IMR-90 (cell line): ENCODE results near the gene C1QTNF12. TPM values are rescaled to one million over a fixed set of nuclear protein-coding genes. Genes with fewer than 3 reads are reported as not detected.

Source experiments
- ATAC-seq: fragments of 200-7000 bp; cut with Tn5 transposase; 2 replicates; pipeline ENCODE4 v1.9.1; 2020; ENCODE audit warnings: low read depth, mild to moderate bottlenecking, moderate library complexity
- BruUV-seq: library from RNA; stranded (reverse); fragments of 400-500 nt; replicated peaks from 2 replicates; lab custom pipeline; 2021; lab: Mats Ljungman, UMichigan
- CTCF ChIA-PET: fragments of 300-600 bp; formaldehyde crosslinking; extraction: SDS; loops from one replicate; lab custom pipeline; 2021; ENCODE audit warnings: antibody characterized with exemption; lab: Yijun Ruan, JAX
- POLR2A ChIA-PET: fragments of 300-600 bp; sonication (Branson Sonifier 250); formaldehyde crosslinking; loops from one replicate; lab custom pipeline; 2022; ENCODE audit warnings: antibody characterized with exemption; ENCODE audit not compliant: unreplicated experiment; lab: Charles Lee
- DNase-seq: peaks from one replicate; pipeline ENCODE4 v3.0.0; 2013
- H2AFZ ChIP-seq: replicated peaks from 2 replicates; pipeline ENCODE3; 2013; ENCODE audit warnings: low read length, mild to moderate bottlenecking; ENCODE audit not compliant: poor library complexity
- H2AK5ac ChIP-seq: 2 replicates; pipeline ENCODE4 v1.6.1; 2013; ENCODE audit warnings: low read depth, low read length, inconsistent platforms
- H2AK9ac ChIP-seq: replicated peaks from 2 replicates; pipeline ENCODE3; 2013; ENCODE audit warnings: mild to moderate bottlenecking, low read depth, low read length, moderate library complexity; ENCODE audit not compliant: poor library complexity
- H2BK120ac ChIP-seq: 2 replicates; pipeline ENCODE4 v1.6.1; 2013; ENCODE audit warnings: low read depth, low read length, inconsistent platforms
- H2BK15ac ChIP-seq: 3 replicates; pipeline ENCODE4 v1.6.1; 2013; ENCODE audit warnings: low read depth, low read length, inconsistent platforms
- H2BK20ac ChIP-seq: 2 replicates; pipeline ENCODE4 v1.6.1; 2013; ENCODE audit warnings: low read depth, mild to moderate bottlenecking, inconsistent platforms, low read length, moderate library complexity
- H2BK5ac ChIP-seq: 2 replicates; pipeline ENCODE4 v1.6.1; 2013; ENCODE audit warnings: mild to moderate bottlenecking, low read depth, low read length, inconsistent platforms; ENCODE audit not compliant: poor library complexity, severe bottlenecking
- H3K14ac ChIP-seq: replicated peaks from 2 replicates; pipeline ENCODE4 v1.6.1; 2013; ENCODE audit warnings: low read depth, low read length, inconsistent platforms
- H3K18ac ChIP-seq: 2 replicates; pipeline ENCODE4 v1.6.1; 2013; ENCODE audit warnings: low read depth, low read length, control low read depth
- H3K23ac ChIP-seq: 2 replicates; pipeline ENCODE4 v1.6.1; 2013; ENCODE audit warnings: low read depth, low read length, inconsistent platforms
- H3K27ac ChIP-seq: 2 replicates; pipeline ENCODE4 v1.5.1; 2013; ENCODE audit warnings: mild to moderate bottlenecking, control low read depth, low read length; ENCODE audit not compliant: insufficient read depth
- H3K27me3 ChIP-seq: 2 replicates; pipeline ENCODE4 v1.6.1; 2013; ENCODE audit warnings: low read length; ENCODE audit not compliant: control insufficient read depth, insufficient read depth
- H3K36me3 ChIP-seq: 2 replicates; pipeline ENCODE4 v1.6.1; 2013; ENCODE audit warnings: low read length, mixed read lengths; ENCODE audit not compliant: control insufficient read depth, insufficient read depth
- H3K4ac ChIP-seq: 2 replicates; pipeline ENCODE4 v1.6.1; 2013; ENCODE audit warnings: low read depth, low read length, inconsistent platforms
- H3K4me1 ChIP-seq: 2 replicates; pipeline ENCODE4 v1.6.1; 2013; ENCODE audit warnings: low read length, mixed read lengths; ENCODE audit not compliant: control insufficient read depth, insufficient read depth
- H3K4me2 ChIP-seq: 2 replicates; pipeline ENCODE4 v1.6.1; 2013; ENCODE audit warnings: low read depth, mild to moderate bottlenecking, control low read depth, low read length, moderate library complexity
- H3K4me3 ChIP-seq: 2 replicates; pipeline ENCODE4 v1.5.1; 2013; ENCODE audit warnings: low read depth, mild to moderate bottlenecking, control low read depth, low read length, moderate library complexity; ENCODE audit not compliant: insufficient read depth
- H3K56ac ChIP-seq: 2 replicates; pipeline ENCODE4 v1.6.1; 2013; ENCODE audit warnings: low read length, inconsistent platforms; ENCODE audit not compliant: insufficient read depth; ENCODE audit errors: extremely low read depth
- H3K79me1 ChIP-seq, 2 experiments: 2 replicates each; pipeline ENCODE4 v1.6.1; 2013; ENCODE audit warnings: low read length in 2 of 2, inconsistent platforms in 1 of 2, low read depth in 1 of 2
- H3K9ac ChIP-seq: 2 replicates; pipeline ENCODE4 v1.6.1; 2013; ENCODE audit warnings: low read depth, low read length, control low read depth
- H3K9me1 ChIP-seq: 2 replicates; pipeline ENCODE4 v1.6.1; 2013; ENCODE audit warnings: low read length, inconsistent platforms; ENCODE audit not compliant: insufficient read depth
- H3K9me3 ChIP-seq: 2 replicates; pipeline ENCODE4 v1.6.1; 2013; ENCODE audit warnings: low read length; ENCODE audit not compliant: control insufficient read depth, insufficient read depth
- H4K20me1 ChIP-seq: 2 replicates; pipeline ENCODE4 v1.6.1; 2013; ENCODE audit warnings: low read length, inconsistent platforms; ENCODE audit not compliant: insufficient read depth
- H4K5ac ChIP-seq: 2 replicates; pipeline ENCODE4 v1.6.1; 2013; ENCODE audit warnings: mild to moderate bottlenecking, low read depth, low read length, control low read depth
- H4K8ac ChIP-seq, 2 experiments: 2 replicates each; pipeline ENCODE4 v1.6.1; 2013; ENCODE audit warnings: low read depth in 2 of 2, low read length in 2 of 2, control low read depth in 1 of 2, inconsistent platforms in 1 of 2
- H4K91ac ChIP-seq: 2 replicates; pipeline ENCODE4 v1.6.1; 2013; ENCODE audit warnings: low read depth, low read length, inconsistent platforms; ENCODE audit not compliant: insufficient read depth
- BHLHE40 ChIP-seq: fragments of 150-350 bp; IDR thresholded peaks from 2 replicates; pipeline ENCODE4 v1.6.1; 2016; ENCODE audit warnings: mild to moderate bottlenecking, low read depth, low read length
- CEBPB ChIP-seq: IDR thresholded peaks from 2 replicates; pipeline ENCODE4 v1.6.1; 2012; ENCODE audit warnings: low read depth, low read length, improper control_type of control experiment
- CHD1 ChIP-seq: IDR thresholded peaks from 2 replicates; pipeline ENCODE4 v1.6.1; 2012; ENCODE audit warnings: low read depth, low read length, improper control_type of control experiment
- FOS ChIP-seq: fragments of 150-350 bp; IDR thresholded peaks from 2 replicates; pipeline ENCODE4 v1.6.1; 2016; ENCODE audit warnings: low read depth, low read length
- MAFK ChIP-seq: IDR thresholded peaks from 2 replicates; pipeline ENCODE4 v1.6.1; 2012; ENCODE audit warnings: low read depth, low read length, improper control_type of control experiment
- MXI1 ChIP-seq: IDR thresholded peaks from 2 replicates; pipeline ENCODE4 v1.6.1; 2012; ENCODE audit warnings: low read depth, mild to moderate bottlenecking, low read length, moderate library complexity, borderline replicate concordance
- NFE2L2 ChIP-seq: fragments of 150-350 bp; IDR thresholded peaks from 2 replicates; pipeline ENCODE4 v1.6.1; 2016; ENCODE audit warnings: low read depth, mild to moderate bottlenecking, low read length
- POLR2A ChIP-seq: IDR thresholded peaks from 2 replicates; pipeline ENCODE4 v1.6.1; 2012; ENCODE audit warnings: mild to moderate bottlenecking, low read depth, low read length
- RAD21 ChIP-seq: IDR thresholded peaks from 2 replicates; pipeline ENCODE4 v1.6.1; 2012; ENCODE audit warnings: low read length, improper control_type of control experiment
- RCOR1 ChIP-seq: IDR thresholded peaks from 2 replicates; pipeline ENCODE4 v1.6.1; 2012; ENCODE audit warnings: mild to moderate bottlenecking, low read length, improper control_type of control experiment; ENCODE audit not compliant: insufficient replicate concordance
- RFX5 ChIP-seq: IDR thresholded peaks from 2 replicates; pipeline ENCODE4 v1.8.0; 2012; ENCODE audit warnings: low read depth, mild to moderate bottlenecking, low read length, moderate library complexity
- SMC3 ChIP-seq: fragments of 150-350 bp; IDR thresholded peaks from 2 replicates; pipeline ENCODE4 v1.6.1; 2016; ENCODE audit warnings: low read depth, mild to moderate bottlenecking, antibody characterized with exemption, low read length, moderate library complexity
- WGBS, 2 experiments: methylation state at CpG; one replicate each; pipeline versions ENCODE4 v1.1.5 to v1.1.7; 2013; ENCODE audit warnings: missing lambda C conversion rate in 2 of 2; ENCODE audit not compliant: insufficient read length in 1 of 2; ENCODE audit errors: extremely low coverage in 2 of 2; 5-methylcytosine and 5-hydroxymethylcytosine counted together
- dilution Hi-C: fragments of 300-500 bp; cut with HindIII; formaldehyde crosslinking; loops from one replicate; pipeline ENCODE4 v1.14.3; 2018; ENCODE audit warnings: low sequenced_read_pairs; ENCODE audit not compliant: unreplicated experiment
- in situ Hi-C: fragments of 300-500 bp; cut with MboI; formaldehyde crosslinking; loops from 3 replicates; pipeline ENCODE4 v1.14.3; 2019; ENCODE audit warnings: low sequenced_read_pairs, inconsistent platforms, mixed read lengths
- intact Hi-C: fragments of 100-400 bp; cut with micrococcal nuclease; formaldehyde crosslinking; loops from 2 replicates; pipeline ENCODE4 v1.10.0; 2022
- polyA plus RNA-seq, 3 experiments: library from polyadenylated mRNA; depleted of rRNA; stranded (reverse); fragments of >200 nt; gene quantifications; 2 replicates each; pipeline ENCODE4 v1.2.3, GENCODE V29; 2012; ENCODE audit warnings: low replicate concordance in 1 of 3
- total RNA-seq: library from RNA; depleted of rRNA; stranded (reverse); fragments of >200 nt; gene quantifications from 2 replicates; pipeline ENCODE4 v1.2.3, GENCODE V29; 2012
- TF ChIP-seq, protein P1 (sequence below): conservative IDR thresholded peaks from 2 replicates; pipeline ENCODE4 v1.5.1; 2012; ENCODE audit warnings: mild to moderate bottlenecking, low read depth, low read length, improper control_type of control experiment
- TF ChIP-seq, protein P2 (sequence below): fragments of 150-350 bp; IDR thresholded peaks from 2 replicates; pipeline ENCODE4 v1.6.1; 2016; ENCODE audit warnings: low read depth, mild to moderate bottlenecking, low read length, moderate library complexity, borderline replicate concordance
- TF ChIP-seq, protein P3 (sequence below): fragments of 150-350 bp; IDR thresholded peaks from 2 replicates; pipeline ENCODE4 v1.6.1; 2017; ENCODE audit warnings: mild to moderate bottlenecking, antibody characterized with exemption, low read length, low read depth

C1QTNF12 gene
- total and polyA plus RNA-seq, 2 of the 4 experiments (the other 2 are of a cell fraction) = 0.36 to 1.1 TPM

DNA sequence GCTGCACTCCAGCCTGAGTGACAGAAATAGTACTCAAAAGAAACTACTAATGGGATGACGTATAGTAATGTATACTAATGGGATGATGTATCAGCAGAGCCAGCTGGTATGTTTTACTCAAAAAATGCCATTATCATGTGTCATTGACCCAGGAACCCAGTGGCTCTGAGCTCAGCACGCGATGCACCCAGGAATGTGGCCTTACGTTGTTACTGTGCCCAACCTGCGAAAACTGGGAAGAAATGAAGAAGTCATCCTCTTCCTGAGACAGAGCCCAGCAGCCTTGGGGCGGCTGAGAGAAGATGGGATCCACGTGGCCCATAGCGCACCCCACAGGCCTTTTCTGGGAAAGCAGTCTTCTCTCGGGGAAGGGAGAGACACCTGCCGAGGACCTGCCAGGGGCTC is 18.3 kb upstream of the C1QTNF12 start:
- peak overlapping the region; percentile 66 to 92 for H4K8ac ChIP-seq
- H2AK5ac ChIP-seq = peak overlapping the region; percentile 99
- no peaks in the 10 kb centered on the region for H3K27me3 ChIP-seq
- peaks cover 26% of the 10 kb centered on the region for H3K9me1 ChIP-seq
- no TSS peak for BruUV-seq
- peak overlapping the region; percentile 97 for H2BK120ac ChIP-seq
- dilution Hi-C loops (no loop called here), intact Hi-C loops (loop anchor here (1.0 kb wide), 1 partner anchor 8 kb away; the partner anchor contains the start of gene UBE2J2), in situ Hi-C loops (no loop called here)
- H3K36me3 ChIP-seq = peaks cover 54% of the 10 kb centered on the region
- DNase-seq = peak; percentile 100
- peak overlapping the region; percentile 68; the same call in 2 of the 3 replicates for H2BK15ac ChIP-seq
- H3K4me3 ChIP-seq = no peak overlapping the region
- peak overlapping the region; percentile 96 for H3K27ac ChIP-seq
- H4K5ac ChIP-seq = peak overlapping the region; percentile 82
- peak; percentile 85 for ATAC-seq
- H3K9me3 ChIP-seq = no peaks in the 10 kb centered on the region
- peak overlapping the region; percentile 98 for H3K4ac ChIP-seq
- CTCF ChIA-PET = interaction anchor here (0.9 to 1.4 kb wide), 3 partner anchors 15 to 143 kb away, joined by 3 to 6 read pairs (median 4); no protein-coding TSS in a partner anchor
- peak overlapping the region; percentile 64 for H3K9ac ChIP-seq
- H3K14ac ChIP-seq = peak overlapping the region; percentile 97
- POLR2A ChIA-PET = interaction anchor here (0.9 kb wide), 1 partner anchor 8 kb away, joined by 5 read pairs; the partner anchor contains the start of gene UBE2J2
- peaks cover 33% of the 10 kb centered on the region for H3K4me1 ChIP-seq
- peak overlapping the region; percentile 75 for H3K18ac ChIP-seq
- peaks cover 24 to 57% of the 10 kb centered on the region in 2 experiments for H3K79me1 ChIP-seq
- H2AK9ac ChIP-seq = peak overlapping the region; percentile 95
- 0% methylated on average over 1 of the region's 10 CpGs; no CpG with 5 or more reads in 1 of the 2 experiments for whole genome bisulfite sequencing, 2 experiments
- peak overlapping the region; percentile 94 for H3K23ac ChIP-seq
- peak overlapping the region; percentile 93 for H2BK20ac ChIP-seq
- H2AFZ ChIP-seq = peak overlapping the region; percentile 4
- peak overlapping the region; percentile 49 for H3K4me2 ChIP-seq
- peak overlapping the region; percentile 100 for H2BK5ac ChIP-seq
- H4K20me1 ChIP-seq = peaks cover 5% of the 10 kb centered on the region; the same call in 1 of the 2 replicates
- H4K91ac ChIP-seq = peak overlapping the region; percentile 99
- H3K56ac ChIP-seq = peak overlapping the region; percentile 96
- TF ChIP-seq MXI1 (peak; percentile 62; the same call in 1 of the 2 replicates), RCOR1 (peak; percentile 98), MAFK (peak; percentile 44), BHLHE40 (peak; percentile 96), FOS (peak; percentile 98), SMC3 (peak; percentile 37), RFX5 (no peak), CEBPB (peak; percentile 17; the same call in 1 of the 2 replicates), POLR2A (no peak; the same call in 1 of the 2 replicates), CHD1 (no peak), NFE2L2 (peak; percentile 59; the same call in 1 of the 2 replicates), RAD21 (peak; percentile 70)
- TF ChIP-seq, protein P1, sequence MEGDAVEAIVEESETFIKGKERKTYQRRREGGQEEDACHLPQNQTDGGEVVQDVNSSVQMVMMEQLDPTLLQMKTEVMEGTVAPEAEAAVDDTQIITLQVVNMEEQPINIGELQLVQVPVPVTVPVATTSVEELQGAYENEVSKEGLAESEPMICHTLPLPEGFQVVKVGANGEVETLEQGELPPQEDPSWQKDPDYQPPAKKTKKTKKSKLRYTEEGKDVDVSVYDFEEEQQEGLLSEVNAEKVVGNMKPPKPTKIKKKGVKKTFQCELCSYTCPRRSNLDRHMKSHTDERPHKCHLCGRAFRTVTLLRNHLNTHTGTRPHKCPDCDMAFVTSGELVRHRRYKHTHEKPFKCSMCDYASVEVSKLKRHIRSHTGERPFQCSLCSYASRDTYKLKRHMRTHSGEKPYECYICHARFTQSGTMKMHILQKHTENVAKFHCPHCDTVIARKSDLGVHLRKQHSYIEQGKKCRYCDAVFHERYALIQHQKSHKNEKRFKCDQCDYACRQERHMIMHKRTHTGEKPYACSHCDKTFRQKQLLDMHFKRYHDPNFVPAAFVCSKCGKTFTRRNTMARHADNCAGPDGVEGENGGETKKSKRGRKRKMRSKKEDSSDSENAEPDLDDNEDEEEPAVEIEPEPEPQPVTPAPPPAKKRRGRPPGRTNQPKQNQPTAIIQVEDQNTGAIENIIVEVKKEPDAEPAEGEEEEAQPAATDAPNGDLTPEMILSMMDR = peak; percentile 72
- TF ChIP-seq, protein P2, sequence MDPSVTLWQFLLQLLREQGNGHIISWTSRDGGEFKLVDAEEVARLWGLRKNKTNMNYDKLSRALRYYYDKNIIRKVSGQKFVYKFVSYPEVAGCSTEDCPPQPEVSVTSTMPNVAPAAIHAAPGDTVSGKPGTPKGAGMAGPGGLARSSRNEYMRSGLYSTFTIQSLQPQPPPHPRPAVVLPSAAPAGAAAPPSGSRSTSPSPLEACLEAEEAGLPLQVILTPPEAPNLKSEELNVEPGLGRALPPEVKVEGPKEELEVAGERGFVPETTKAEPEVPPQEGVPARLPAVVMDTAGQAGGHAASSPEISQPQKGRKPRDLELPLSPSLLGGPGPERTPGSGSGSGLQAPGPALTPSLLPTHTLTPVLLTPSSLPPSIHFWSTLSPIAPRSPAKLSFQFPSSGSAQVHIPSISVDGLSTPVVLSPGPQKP = no peak
- TF ChIP-seq, protein P3, sequence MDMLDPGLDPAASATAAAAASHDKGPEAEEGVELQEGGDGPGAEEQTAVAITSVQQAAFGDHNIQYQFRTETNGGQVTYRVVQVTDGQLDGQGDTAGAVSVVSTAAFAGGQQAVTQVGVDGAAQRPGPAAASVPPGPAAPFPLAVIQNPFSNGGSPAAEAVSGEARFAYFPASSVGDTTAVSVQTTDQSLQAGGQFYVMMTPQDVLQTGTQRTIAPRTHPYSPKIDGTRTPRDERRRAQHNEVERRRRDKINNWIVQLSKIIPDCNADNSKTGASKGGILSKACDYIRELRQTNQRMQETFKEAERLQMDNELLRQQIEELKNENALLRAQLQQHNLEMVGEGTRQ = peak; percentile 59
